Dedifferentiated amniotic fluid mesenchymal stem cell (primary cell): ENCODE results near the gene SMCO3.

Experiments used
- DNase-seq: peaks from one replicate; pipeline ENCODE4 v3.0.0-alpha.2; 2016; ENCODE audit errors: extremely low spot score

SMCO3 gene

GRCh38 chr12:14814014-14814413, at the start of gene SMCO3:
SMCO3 (minus strand) TSS chr12:14814182; CDS start chr12:14806680, 7,502 bp downstream.
- no peak for DNase-seq

GRCh38 chr12:14860490-14860889, 46.5 kb upstream of the SMCO3 start:
- no peak for DNase-seq

GRCh38 chr12:14858513-14858912, 44.5 kb upstream of the SMCO3 start:
- no peak for DNase-seq

- peak; percentile 72 for DNase-seq
These were observed 40.7 kb upstream of the SMCO3 start for GRCh38 chr12:14854586-14855183.

- peak; percentile 51 for DNase-seq
These were observed 40.0 kb upstream of the SMCO3 start for GRCh38 chr12:14853961-14854360.

- no peak for DNase-seq
These were observed 38.9 kb upstream of the SMCO3 start for GRCh38 chr12:14852880-14853279.

- no peak for DNase-seq
These were observed 37.1 kb upstream of the SMCO3 start for GRCh38 chr12:14850929-14851663.

GRCh38 chr12:14849661-14850060, 35.7 kb upstream of the SMCO3 start:
- no peak for DNase-seq

- DNase-seq = no peak
These were observed 33.0 kb upstream of the SMCO3 start for GRCh38 chr12:14846876-14847580.

- DNase-seq = no peak
These were observed 32.1 kb upstream of the SMCO3 start for GRCh38 chr12:14846042-14846587.

GRCh38 chr12:14845350-14845750, 31.4 kb upstream of the SMCO3 start:
- peak; percentile 73 for DNase-seq

GRCh38 chr12:14844401-14844800, 30.4 kb upstream of the SMCO3 start:
- no peak for DNase-seq

GRCh38 chr12:14843425-14843887, 29.5 kb upstream of the SMCO3 start, which contains the start of gene ART4:
ART4 (minus strand) TSS chr12:14843526; CDS start chr12:14843113, 413 bp downstream.
- DNase-seq = no peak

- no peak for DNase-seq
These were observed 28.3 kb upstream of the SMCO3 start for GRCh38 chr12:14842315-14842714.

GRCh38 chr12:14841761-14842160, 27.8 kb upstream of the SMCO3 start:
- peak; percentile 38 for DNase-seq

- no peak for DNase-seq
These were observed 26.6 kb upstream of the SMCO3 start for GRCh38 chr12:14840616-14841015.

- DNase-seq = no peak
These were observed 25.3 kb upstream of the SMCO3 start for GRCh38 chr12:14839262-14839661.

- DNase-seq = peak; percentile 80
These were observed 22.6 kb upstream of the SMCO3 start for GRCh38 chr12:14836336-14837210.

- DNase-seq = no peak
These were observed 20.5 kb upstream of the SMCO3 start for GRCh38 chr12:14834509-14834908.

GRCh38 chr12:14833952-14834351, 20.0 kb upstream of the SMCO3 start:
- no peak for DNase-seq

GRCh38 chr12:14833336-14833735, 19.4 kb upstream of the SMCO3 start:
- DNase-seq = no peak
